WTC11 (cell line): ENCODE measurements around the gene ALKBH4. TPM values are rescaled to one million over a fixed set of nuclear protein-coding genes. Genes with fewer than 3 reads are reported as not detected.

Experiments
- ATAC-seq: fragments of 200-7000 bp; cut with Tn5 transposase; 2 replicates; pipeline ENCODE4 v1.10.0; 2021; ENCODE audit warnings: mild to moderate bottlenecking, moderate library complexity
- CTCF ChIA-PET: fragments of 300-600 bp; sonication (Branson Sonifier 250); formaldehyde crosslinking; loops from one replicate; lab custom pipeline; 2021; ENCODE audit warnings: antibody characterized with exemption; lab: Charles Lee
- POLR2A ChIA-PET: fragments of 350-600 bp; sonication (Branson Sonifier 250); formaldehyde crosslinking; loops from one replicate; lab custom pipeline; 2021; ENCODE audit warnings: antibody characterized with exemption; lab: Charles Lee
- DNase-seq: peaks from one replicate; pipeline ENCODE4 v3.0.0; 2021; ENCODE audit warnings: low spot score
- H3K27ac Mint-ChIP-seq: 2 replicates; pipeline ENCODE4 v1.8.0; 2021; ENCODE audit warnings: mixed read lengths
- H3K27me3 Mint-ChIP-seq: 2 replicates; pipeline ENCODE4 v1.8.0; 2021; ENCODE audit warnings: low read depth, mild to moderate bottlenecking, moderate library complexity, mixed read lengths
- H3K36me3 Mint-ChIP-seq: 2 replicates; pipeline ENCODE4 v1.8.0; 2021; ENCODE audit warnings: mixed read lengths
- H3K4me1 Mint-ChIP-seq: 2 replicates; pipeline ENCODE4 v1.8.0; 2022; ENCODE audit warnings: mixed read lengths
- H3K4me3 Mint-ChIP-seq: 2 replicates; pipeline ENCODE4 v1.8.0; 2021; ENCODE audit warnings: mild to moderate bottlenecking, moderate library complexity, mixed read lengths
- H3K9me3 Mint-ChIP-seq: 2 replicates; pipeline ENCODE4 v1.8.0; 2021; ENCODE audit warnings: mixed read lengths
- E2F1 ChIP-seq: sonication (generic); formaldehyde crosslinking; IDR thresholded peaks from 2 replicates; pipeline ENCODE4 v1.8.0; 2022; ENCODE audit warnings: mild to moderate bottlenecking, missing genetic modification reagents
- ELF4 ChIP-seq: sonication (generic); formaldehyde crosslinking; IDR thresholded peaks from 2 replicates; pipeline ENCODE4 v1.8.1; 2022; ENCODE audit warnings: low read depth, mild to moderate bottlenecking, moderate library complexity, missing genetic modification reagents
- ETV6 ChIP-seq: sonication (generic); formaldehyde crosslinking; IDR thresholded peaks from 2 replicates; pipeline ENCODE4 v1.8.1; 2022; ENCODE audit warnings: mild to moderate bottlenecking, missing genetic modification reagents
- FOXJ3 ChIP-seq: sonication (generic); formaldehyde crosslinking; IDR thresholded peaks from 2 replicates; pipeline ENCODE4 v1.9.0; 2021; ENCODE audit warnings: missing genetic modification reagents, mild to moderate bottlenecking, borderline replicate concordance
- GTF2I ChIP-seq: fragments of 250-450 bp; sonication (Bioruptor Pico); conservative IDR thresholded peaks from 2 replicates; pipeline ENCODE4 v1.4.0; 2021; ENCODE audit warnings: mild to moderate bottlenecking
- IRF1 ChIP-seq: sonication (generic); formaldehyde crosslinking; IDR thresholded peaks from 2 replicates; pipeline ENCODE4 v1.8.0; 2023; ENCODE audit warnings: missing genetic modification reagents
- KAT7 ChIP-seq: sonication (generic); formaldehyde crosslinking; IDR thresholded peaks from 2 replicates; pipeline ENCODE4 v1.8.1; 2023; ENCODE audit warnings: missing genetic modification reagents, mild to moderate bottlenecking, borderline replicate concordance
- MLX ChIP-seq: sonication (generic); formaldehyde crosslinking; IDR thresholded peaks from 2 replicates; pipeline ENCODE4 v1.8.1; 2023; ENCODE audit warnings: mild to moderate bottlenecking, missing genetic modification reagents, moderate library complexity
- MXD4 ChIP-seq: fragments of 250-450 bp; sonication (Bioruptor Pico); IDR thresholded peaks from 2 replicates; pipeline ENCODE4 v1.8.0; 2021; ENCODE audit warnings: mild to moderate bottlenecking, moderate library complexity, borderline replicate concordance
- NFYB ChIP-seq: sonication (generic); formaldehyde crosslinking; conservative IDR thresholded peaks from 2 replicates; pipeline ENCODE4 v1.8.0; 2022; ENCODE audit warnings: low read depth, missing genetic modification reagents
- PRRX2 ChIP-seq: fragments of 250-450 bp; sonication (Bioruptor Pico); IDR thresholded peaks from 2 replicates; pipeline ENCODE4 v1.8.0; 2021; ENCODE audit warnings: mild to moderate bottlenecking
- RELA ChIP-seq: sonication (generic); formaldehyde crosslinking; IDR thresholded peaks from 2 replicates; pipeline ENCODE4 v1.8.1; 2022; ENCODE audit warnings: missing genetic modification reagents, mild to moderate bottlenecking, borderline replicate concordance
- SP1 ChIP-seq: sonication (generic); formaldehyde crosslinking; conservative IDR thresholded peaks from 2 replicates; pipeline ENCODE4 v1.8.1; 2022; ENCODE audit warnings: missing genetic modification reagents
- TP53 ChIP-seq: sonication (generic); formaldehyde crosslinking; IDR thresholded peaks from 2 replicates; pipeline ENCODE4 v1.8.1; 2023; ENCODE audit warnings: mild to moderate bottlenecking, missing genetic modification reagents
- ZBTB21 ChIP-seq: sonication (generic); formaldehyde crosslinking; IDR thresholded peaks from 2 replicates; pipeline ENCODE4 v1.8.1; 2023; ENCODE audit warnings: mild to moderate bottlenecking, missing genetic modification reagents, borderline replicate concordance
- ZNF396 ChIP-seq: fragments of 250-450 bp; sonication (Bioruptor Pico); IDR thresholded peaks from 2 replicates; pipeline ENCODE4 v1.8.0; 2021; ENCODE audit warnings: mild to moderate bottlenecking, moderate library complexity, borderline replicate concordance
- ZNF416 ChIP-seq: fragments of 250-450 bp; sonication (Bioruptor Pico); IDR thresholded peaks from 2 replicates; pipeline ENCODE4 v1.9.0; 2021; ENCODE audit warnings: mild to moderate bottlenecking, inconsistent platforms
- ZNF423 ChIP-seq: fragments of 250-450 bp; sonication (Bioruptor Pico); IDR thresholded peaks from 2 replicates; pipeline ENCODE4 v2.1.2; 2022; ENCODE audit warnings: mild to moderate bottlenecking, moderate library complexity
- ZNF425 ChIP-seq: fragments of 250-450 bp; sonication (Bioruptor Pico); conservative IDR thresholded peaks from 2 replicates; pipeline ENCODE4 v1.9.0; 2021; ENCODE audit warnings: mild to moderate bottlenecking
- ZNF512 ChIP-seq: sonication (generic); formaldehyde crosslinking; IDR thresholded peaks from 2 replicates; pipeline ENCODE4 v1.8.1; 2022; ENCODE audit warnings: missing genetic modification reagents, borderline replicate concordance
- ZNF532 ChIP-seq: fragments of 250-450 bp; sonication (Bioruptor Pico); IDR thresholded peaks from 2 replicates; pipeline ENCODE4 v1.9.0; 2021; ENCODE audit warnings: mild to moderate bottlenecking, borderline replicate concordance
- total RNA-seq: library from RNA; stranded (reverse); gene quantifications from 3 replicates; pipeline ENCODE4 v1.2.3, GENCODE V29; 2021

Gene ALKBH4
- total RNA-seq, 1 experiment from 2014 or later = 20.4 TPM

GRCh38 chr7:102445674-102446071 is 19.0 kb downstream of the ALKBH4 start:
- Mint-ChIP-seq H3K27ac (0 out of 2 replicates have a peak overlapping the region, but pooled peaks have one; percentile 42), H3K9me3 (no peaks in the 10 kb centered on the region), H3K4me3 (no peak overlapping the region), H3K4me1 (peaks cover 10% of the 10 kb centered on the region), H3K27me3 (no peaks in the 10 kb centered on the region), H3K36me3 (peaks cover 9% of the 10 kb centered on the region)
- DNase-seq (no peak), ATAC-seq (no peak)
- ChIA-PET CTCF (no interaction called here), POLR2A (no interaction called here)
- TF ChIP-seq ZNF512 (CRISPR knock-in tag) (0 out of 2 replicates have a peak, but pooled peaks have one; percentile 31), MLX (CRISPR knock-in tag) (no peak)

GRCh38 chr7:102444961-102445673 is 19.5 kb downstream of the ALKBH4 start:
- peaks cover 9% of the 10 kb centered on the region for H3K36me3 Mint-ChIP-seq
- DNase-seq (no peak), ATAC-seq (no peak)
- H3K4me1 Mint-ChIP-seq = peaks cover 10% of the 10 kb centered on the region
- no peak overlapping the region for H3K4me3 Mint-ChIP-seq
- no peaks in the 10 kb centered on the region for H3K27me3 Mint-ChIP-seq
- ChIA-PET POLR2A (no interaction called here), CTCF (no interaction called here)
- H3K27ac Mint-ChIP-seq = peak overlapping the region; percentile 76
- no peaks in the 10 kb centered on the region for H3K9me3 Mint-ChIP-seq
- TF ChIP-seq ZBTB21 (CRISPR knock-in tag) (no peak), RELA (CRISPR knock-in tag) (no peak), IRF1 (no peak), PRRX2 (CRISPR knock-in tag) (no peak), ZNF396 (no peak), ZNF532 (CRISPR knock-in tag) (no peak), MXD4 (CRISPR knock-in tag) (no peak), ETV6 (CRISPR knock-in tag) (no peak), NFYB (no peak), TP53 (CRISPR knock-in tag) (no peak), GTF2I (no peak), ZNF425 (CRISPR knock-in tag) (no peak), MLX (CRISPR knock-in tag) (no peak), KAT7 (CRISPR knock-in tag) (no peak), E2F1 (no peak), FOXJ3 (no peak), ELF4 (no peak), ZNF416 (CRISPR knock-in tag) (no peak), SP1 (no peak), ZNF423 (CRISPR knock-in tag) (no peak)
